GM18858 (cell line): ENCODE results near the gene OR2AT4.

Source experiments
- ATAC-seq: cut with Tn5 transposase; IDR thresholded peaks from one replicate; pipeline ENCODE4 v1.9.1; 2021; ENCODE audit not compliant: unreplicated experiment

Gene OR2AT4

DNA sequence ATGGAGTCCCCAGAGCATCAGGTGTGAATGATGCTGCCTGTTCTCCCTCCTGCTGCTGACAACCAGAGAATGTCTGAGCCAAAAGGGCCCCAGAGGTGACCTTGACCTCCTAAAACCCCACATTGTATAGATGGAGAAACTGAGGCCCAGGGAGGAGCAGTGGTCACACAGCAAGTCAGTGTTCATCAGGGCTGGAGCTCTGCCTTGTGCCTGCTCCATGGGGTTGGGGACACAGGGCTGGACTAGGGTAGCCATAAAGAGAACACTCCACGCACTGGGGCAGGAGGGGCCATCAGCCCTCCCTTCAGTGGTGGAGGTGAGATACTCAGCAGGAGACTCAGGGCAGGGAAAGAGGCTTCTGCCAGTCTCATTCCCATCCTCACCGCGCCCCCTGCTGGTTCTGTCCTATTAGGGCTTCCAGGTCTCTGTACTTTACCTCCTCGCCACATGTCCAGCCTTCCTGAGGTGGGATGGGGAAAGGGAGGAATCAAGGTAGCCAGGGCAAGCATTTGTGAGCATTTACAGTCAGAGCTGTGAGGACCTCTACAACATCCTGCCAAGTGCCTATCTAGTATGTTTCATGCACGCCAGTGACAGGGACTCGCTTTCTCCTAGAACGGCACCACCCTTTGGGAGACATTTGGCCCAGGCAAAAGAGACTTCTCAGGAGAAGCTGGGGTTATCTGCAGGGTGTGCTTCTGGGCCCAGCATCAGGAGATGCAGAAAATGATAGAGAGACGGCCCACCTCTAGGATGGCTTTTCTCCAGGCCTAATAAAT, 64.7 kb downstream of the OR2AT4 start:
- no peak for ATAC-seq
